HG02973 (cell line): ENCODE measurements around the gene GPSM3.
"Not testable (repeated sequence)": the region's sequence is repeated elsewhere in the genome, so short reads cannot be mapped to it uniquely, and the experiment has no call there.

Source experiments
- ATAC-seq: cut with Tn5 transposase; IDR thresholded peaks from one replicate; pipeline ENCODE4 v1.9.1; 2021; ENCODE audit warnings: moderate library complexity; ENCODE audit not compliant: unreplicated experiment

Gene GPSM3

GRCh38 chr6:32192608-32193039 is at the start of gene GPSM3:
Gene GPSM3, minus strand, starts transcription at chr6:32192643. Its CDS starts 130 bp downstream, at chr6:32192513.
- no peak for ATAC-seq

- ATAC-seq: no peak
These were observed 48.2 kb upstream of the GPSM3 start for GRCh38 chr6:32240686-32241085.

GRCh38 chr6:32239462-32239861 is 47.0 kb upstream of the GPSM3 start:
- ATAC-seq: no peak

GRCh38 chr6:32234934-32235333 is 42.5 kb upstream of the GPSM3 start:
- no peak for ATAC-seq

- ATAC-seq: no peak
These were observed 34.0 kb upstream of the GPSM3 start for GRCh38 chr6:32226434-32226833.

- ATAC-seq: no peak
These were observed 32.3 kb upstream of the GPSM3 start for GRCh38 chr6:32224696-32225095.

GRCh38 chr6:32223258-32224235 is 31.1 kb upstream of the GPSM3 start, which contains the start of gene NOTCH4:
Gene NOTCH4, minus strand, starts transcription at chr6:32224067. Its CDS starts 139 bp downstream, at chr6:32223928.
- no peak for ATAC-seq

GRCh38 chr6:32222333-32223230 is 30.1 kb upstream of the GPSM3 start:
- ATAC-seq: no peak

- no peak for ATAC-seq
These were observed 27.6 kb upstream of the GPSM3 start for GRCh38 chr6:32220021-32220420.

GRCh38 chr6:32218167-32218566 is 25.7 kb upstream of the GPSM3 start:
- ATAC-seq: no peak

GRCh38 chr6:32216998-32217397 is 24.6 kb upstream of the GPSM3 start:
- no peak for ATAC-seq

- no peak for ATAC-seq
These were observed 23.8 kb upstream of the GPSM3 start for GRCh38 chr6:32216285-32216684.

- ATAC-seq: no peak
These were observed 23.2 kb upstream of the GPSM3 start for GRCh38 chr6:32215617-32216016.

- ATAC-seq: no peak
These were observed 21.7 kb upstream of the GPSM3 start for GRCh38 chr6:32214126-32214525.

GRCh38 chr6:32213649-32214048 is 21.2 kb upstream of the GPSM3 start:
- ATAC-seq: no peak

GRCh38 chr6:32212076-32212760 is 19.8 kb upstream of the GPSM3 start:
- no peak for ATAC-seq

GRCh38 chr6:32211432-32211831 is 19.0 kb upstream of the GPSM3 start:
- not testable (repeated sequence) for ATAC-seq

- ATAC-seq: no peak
These were observed 17.8 kb upstream of the GPSM3 start for GRCh38 chr6:32210191-32210601.

- no peak for ATAC-seq
These were observed 16.6 kb upstream of the GPSM3 start for GRCh38 chr6:32208996-32209395.

- ATAC-seq: no peak
These were observed 11.8 kb upstream of the GPSM3 start for GRCh38 chr6:32204268-32204715.
